A673 (cell line): ENCODE data around the gene ZFYVE9. TPM values are rescaled to one million over a fixed set of nuclear protein-coding genes. Genes with fewer than 3 reads are reported as not detected.

ENCODE experiments used
- BruUV-seq: library from RNA; stranded (reverse); fragments of 400-500 nt; replicated peaks from 2 replicates; lab custom pipeline; 2021; lab: Mats Ljungman, UMichigan
- CTCF ChIA-PET: fragments of 300-600 bp; sonication (Branson Sonifier 250); formaldehyde crosslinking; loops from one replicate; lab custom pipeline; 2022; ENCODE audit warnings: antibody characterized with exemption; lab: Charles Lee
- POLR2A ChIA-PET: fragments of 300-600 bp; sonication (Branson Sonifier 250); formaldehyde crosslinking; loops from one replicate; lab custom pipeline; 2022; ENCODE audit warnings: antibody characterized with exemption; ENCODE audit not compliant: low non-redundant PET; lab: Charles Lee
- DNase-seq: peaks from one replicate; pipeline ENCODE4 v3.0.0-alpha.2; 2015; ENCODE audit warnings: low spot score
- H3K27ac ChIP-seq: fragments of 200-600 bp; sonication (generic); 2 replicates; pipeline ENCODE4 v1.5.1; 2016; ENCODE audit warnings: mixed run types, low read depth, mild to moderate bottlenecking, mixed read lengths, antibody characterized with exemption, low read length; ENCODE audit not compliant: poor library complexity, severe bottlenecking
- H3K27me3 ChIP-seq: fragments of 200-600 bp; sonication (generic); replicated peaks from 2 replicates; pipeline ENCODE4 v1.6.1; 2017; ENCODE audit warnings: mixed run types, low read depth, mild to moderate bottlenecking, mixed read lengths, antibody characterized with exemption, low read length; ENCODE audit not compliant: insufficient read depth, poor library complexity
- H3K36me3 ChIP-seq: fragments of 200-600 bp; sonication (generic); 2 replicates; pipeline ENCODE4 v1.6.1; 2016; ENCODE audit warnings: mixed run types, mild to moderate bottlenecking, mixed read lengths, antibody characterized with exemption, low read length; ENCODE audit not compliant: insufficient read depth, poor library complexity, severe bottlenecking
- H3K4me1 ChIP-seq: fragments of 200-600 bp; sonication (generic); 2 replicates; pipeline ENCODE4 v1.6.1; 2017; ENCODE audit warnings: mixed run types, mild to moderate bottlenecking, mixed read lengths, antibody characterized with exemption, low read length; ENCODE audit not compliant: insufficient read depth, poor library complexity, severe bottlenecking
- H3K4me3 ChIP-seq: fragments of 200-600 bp; sonication (generic); 2 replicates; pipeline ENCODE4 v1.5.1; 2016; ENCODE audit warnings: low read depth, mixed run types, mild to moderate bottlenecking, mixed read lengths, low read length; ENCODE audit not compliant: poor library complexity, severe bottlenecking
- H3K9me3 ChIP-seq: fragments of 200-600 bp; sonication (generic); 2 replicates; pipeline ENCODE4 v1.6.1; 2016; ENCODE audit warnings: mixed run types, low read depth, mild to moderate bottlenecking, mixed read lengths, antibody characterized with exemption, low read length; ENCODE audit not compliant: poor library complexity, severe bottlenecking
- CTCF ChIP-seq: fragments of 300-800, 200-600 bp; sonication (generic); conservative IDR thresholded peaks from 2 replicates; pipeline ENCODE4 v1.5.1; 2017; ENCODE audit warnings: low read depth, mild to moderate bottlenecking, antibody characterized with exemption, low read length, moderate library complexity, mixed read lengths
- EZH2 ChIP-seq: fragments of 200-600 bp; sonication (generic); IDR thresholded peaks from 2 replicates; pipeline ENCODE4 v1.6.1; 2017; ENCODE audit warnings: borderline replicate concordance, low read depth, mild to moderate bottlenecking, mixed read lengths, antibody characterized with exemption, low read length; ENCODE audit not compliant: poor library complexity, severe bottlenecking
- intact Hi-C: fragments of 100-400 bp; cut with micrococcal nuclease; formaldehyde crosslinking; loops from one replicate; pipeline ENCODE4 v1.10.0; 2022; ENCODE audit not compliant: unreplicated experiment
- total RNA-seq: library from RNA; stranded (reverse); gene quantifications from 2 replicates; pipeline ENCODE4 v1.2.3, GENCODE V29; 2021

Gene ZFYVE9
- total RNA-seq, 1 experiment from 2014 or later, result 19.6 TPM

GRCh38 chr1:52352690-52353089 is 210.8 kb downstream of the ZFYVE9 start:
- no peak for DNase-seq
- Histone ChIP-seq H3K4me3 (no peak overlapping the region), H3K27me3 (no peaks in the 10 kb centered on the region), H3K36me3 (peaks cover 51% of the 10 kb centered on the region), H3K4me1 (no peaks in the 10 kb centered on the region), H3K27ac (no peak overlapping the region), H3K9me3 (no peaks in the 10 kb centered on the region)
- TF ChIP-seq EZH2 (no peak), CTCF (no peak)
- TSS peak; percentile 27 for BruUV-seq
- intact Hi-C loops, result no loop called here
- ChIA-PET POLR2A (no interaction called here), CTCF (no interaction called here)

DNA sequence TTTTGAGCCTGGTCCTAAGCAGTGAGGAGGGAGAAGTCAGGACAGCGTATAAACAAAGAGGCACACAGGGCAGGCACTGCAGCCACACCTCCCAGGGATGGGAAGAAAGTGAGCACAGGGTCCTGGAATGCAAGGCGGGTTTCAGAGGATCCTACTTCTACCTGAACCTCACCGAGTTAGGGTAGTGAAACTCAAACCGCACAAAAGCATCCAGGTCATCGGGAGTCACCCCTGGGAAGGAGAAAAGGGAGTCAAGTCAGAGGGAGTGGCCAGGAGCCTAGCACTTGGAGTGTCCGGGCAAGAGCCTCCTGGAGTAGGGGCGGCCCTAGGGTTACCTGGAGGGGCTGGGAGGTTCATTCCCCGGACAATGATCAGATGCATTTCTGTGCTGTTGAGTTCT is 213.5 kb downstream of the ZFYVE9 start:
- no peaks in the 10 kb centered on the region for H3K9me3 ChIP-seq
- no TSS peak for BruUV-seq
- no peak overlapping the region for H3K4me3 ChIP-seq
- no peak for DNase-seq
- peaks cover 78% of the 10 kb centered on the region for H3K36me3 ChIP-seq
- intact Hi-C loops, result no loop called here
- H3K27ac ChIP-seq, result no peak overlapping the region
- H3K27me3 ChIP-seq, result no peaks in the 10 kb centered on the region
- H3K4me1 ChIP-seq, result no peaks in the 10 kb centered on the region
- TF ChIP-seq CTCF, result no peak
- no peak for TF ChIP-seq EZH2
- ChIA-PET POLR2A (no interaction called here), CTCF (no interaction called here)

- no peak overlapping the region for H3K4me3 ChIP-seq
- no peak overlapping the region for H3K27ac ChIP-seq
- peaks cover 84% of the 10 kb centered on the region for H3K36me3 ChIP-seq
- no peaks in the 10 kb centered on the region for H3K4me1 ChIP-seq
- CTCF ChIA-PET, result no interaction called here
- intact Hi-C loops, result no loop called here
- TF ChIP-seq EZH2 (no peak), CTCF (no peak)
- no peaks in the 10 kb centered on the region for H3K9me3 ChIP-seq
- DNase-seq, result no peak
- POLR2A ChIA-PET, result no interaction called here
- H3K27me3 ChIP-seq, result no peaks in the 10 kb centered on the region
- BruUV-seq, result no TSS peak
These were observed 214.1 kb downstream of the ZFYVE9 start for GRCh38 chr1:52355847-52356505.
